ENCODE measurements around the gene KCNQ1. TPM values are rescaled to one million over a fixed set of nuclear protein-coding genes. Genes with fewer than 3 reads are reported as not detected.

The KCNQ1 gene
- total RNA-seq, 1 experiment from 2014 or later = not detected

DNA sequence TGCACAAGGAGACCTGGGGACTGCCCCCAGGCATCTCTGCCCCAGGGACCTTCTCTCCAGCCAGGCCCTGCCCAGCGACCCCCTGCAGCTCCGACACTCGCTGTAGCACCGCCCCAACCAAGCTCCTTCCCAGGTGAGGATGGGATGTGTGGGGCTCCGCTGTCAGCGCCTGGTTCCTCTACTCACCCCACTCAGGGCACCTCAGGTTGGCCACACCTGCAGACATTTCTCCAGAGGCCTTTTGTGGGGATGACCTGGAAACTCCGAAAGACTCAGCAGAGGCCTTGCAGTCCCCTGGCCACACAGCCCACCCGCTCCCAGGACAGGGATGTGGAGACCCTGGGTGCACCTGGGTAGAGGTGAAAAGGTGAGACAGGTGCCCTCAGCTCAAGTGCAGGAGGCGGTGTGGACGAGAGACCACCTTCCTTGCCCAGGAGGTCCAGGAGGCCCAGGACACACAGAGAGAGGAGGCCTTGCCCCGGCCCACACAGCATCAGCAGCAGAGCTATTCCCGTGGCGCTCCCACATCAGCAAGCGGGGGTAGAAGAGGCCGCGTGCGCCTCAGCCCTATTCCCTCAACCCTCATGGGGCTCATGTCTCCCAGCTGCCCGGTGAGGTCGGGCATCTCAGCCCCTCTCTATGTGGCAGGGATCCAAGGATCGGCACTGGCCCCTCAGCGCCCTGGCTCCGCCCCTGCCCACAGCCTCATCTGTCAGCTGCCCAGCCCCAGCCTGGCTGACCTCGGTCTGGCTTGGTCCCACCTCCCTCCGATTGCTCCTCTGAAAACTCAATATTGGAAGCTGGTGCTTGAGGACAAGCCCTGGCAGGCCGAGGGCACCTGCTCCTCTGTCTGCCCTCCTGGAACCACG, 21.4 kb upstream of the KCNQ1 start:
- H3K9me2 ChIP-seq (ENCODE audit: insufficient read depth) = no peaks in the 10 kb centered on the region
- TF ChIP-seq EZH2 (IDR thresholded peaks at IDR 0.05; ENCODE audit: low read depth) = no peak
- TF ChIP-seq, protein P1, sequence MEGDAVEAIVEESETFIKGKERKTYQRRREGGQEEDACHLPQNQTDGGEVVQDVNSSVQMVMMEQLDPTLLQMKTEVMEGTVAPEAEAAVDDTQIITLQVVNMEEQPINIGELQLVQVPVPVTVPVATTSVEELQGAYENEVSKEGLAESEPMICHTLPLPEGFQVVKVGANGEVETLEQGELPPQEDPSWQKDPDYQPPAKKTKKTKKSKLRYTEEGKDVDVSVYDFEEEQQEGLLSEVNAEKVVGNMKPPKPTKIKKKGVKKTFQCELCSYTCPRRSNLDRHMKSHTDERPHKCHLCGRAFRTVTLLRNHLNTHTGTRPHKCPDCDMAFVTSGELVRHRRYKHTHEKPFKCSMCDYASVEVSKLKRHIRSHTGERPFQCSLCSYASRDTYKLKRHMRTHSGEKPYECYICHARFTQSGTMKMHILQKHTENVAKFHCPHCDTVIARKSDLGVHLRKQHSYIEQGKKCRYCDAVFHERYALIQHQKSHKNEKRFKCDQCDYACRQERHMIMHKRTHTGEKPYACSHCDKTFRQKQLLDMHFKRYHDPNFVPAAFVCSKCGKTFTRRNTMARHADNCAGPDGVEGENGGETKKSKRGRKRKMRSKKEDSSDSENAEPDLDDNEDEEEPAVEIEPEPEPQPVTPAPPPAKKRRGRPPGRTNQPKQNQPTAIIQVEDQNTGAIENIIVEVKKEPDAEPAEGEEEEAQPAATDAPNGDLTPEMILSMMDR (conservative IDR thresholded peaks at IDR 0.05) = no peak
- intact Hi-C loops (cut with micrococcal nuclease; ENCODE audit: unreplicated experiment) = no loop called here
- no peaks in the 10 kb centered on the region for H3F3A ChIP-seq (ENCODE audit: insufficient read depth, low read depth)
- no peak overlapping the region for H2AFZ ChIP-seq
- peaks cover 29% of the 10 kb centered on the region for H3K27me3 ChIP-seq (ENCODE audit: insufficient read depth, low read depth)
- ChIA-PET POLR2A (ENCODE audit: unreplicated experiment) (no interaction called here), CTCF (no interaction called here)
- no peaks in the 10 kb centered on the region for H3K36me3 ChIP-seq (ENCODE audit: low read depth)
- no peak overlapping the region for H3K4me3 ChIP-seq
- no peaks in the 10 kb centered on the region for H3K79me2 ChIP-seq (ENCODE audit: low read depth)
- no peaks in the 10 kb centered on the region for H3K9me3 ChIP-seq (ENCODE audit: insufficient read depth, low read depth)
- no peak overlapping the region for H3K27ac ChIP-seq
- no peaks in the 10 kb centered on the region for H3K4me1 ChIP-seq (replicated peaks; ENCODE audit: insufficient read depth)
- no peaks in the 10 kb centered on the region for H4K20me1 ChIP-seq (ENCODE audit: insufficient read depth)
- no peak overlapping the region for H3K4me2 ChIP-seq
- DNase-seq = no peak
- no TSS peak for BruUV-seq (replicated peaks)

- Histone ChIP-seq H3K27ac (no peak overlapping the region), H4K20me1 (ENCODE audit: insufficient read depth) (no peaks in the 10 kb centered on the region), H3K27me3 (ENCODE audit: insufficient read depth, low read depth) (peaks cover 29% of the 10 kb centered on the region), H3K9me3 (ENCODE audit: insufficient read depth, low read depth) (no peaks in the 10 kb centered on the region), H3K4me2 (no peak overlapping the region), H3K79me2 (ENCODE audit: low read depth) (no peaks in the 10 kb centered on the region), H3K4me3 (no peak overlapping the region), H2AFZ (no peak overlapping the region), H3K9me2 (ENCODE audit: insufficient read depth) (no peaks in the 10 kb centered on the region), H3F3A (ENCODE audit: insufficient read depth, low read depth) (no peaks in the 10 kb centered on the region), H3K4me1 (replicated peaks; ENCODE audit: insufficient read depth) (no peaks in the 10 kb centered on the region), H3K36me3 (ENCODE audit: low read depth) (no peaks in the 10 kb centered on the region)
- ChIA-PET POLR2A (ENCODE audit: unreplicated experiment) (no interaction called here), CTCF (no interaction called here)
- no TSS peak for BruUV-seq (replicated peaks)
- no peak for DNase-seq
- no peak for TF ChIP-seq EZH2 (IDR thresholded peaks at IDR 0.05; ENCODE audit: low read depth)
- intact Hi-C loops (cut with micrococcal nuclease; ENCODE audit: unreplicated experiment) = no loop called here
These were observed 19.9 kb upstream of the KCNQ1 start for GRCh38 chr11:2424811-2425495.

- no peak overlapping the region for H3K27ac ChIP-seq
- POLR2A ChIA-PET (ENCODE audit: unreplicated experiment) = no interaction called here
- intact Hi-C loops (cut with micrococcal nuclease; ENCODE audit: unreplicated experiment) = no loop called here
These were observed 19.3 kb upstream of the KCNQ1 start for GRCh38 chr11:2425506-2425905.

More at GRCh38 chr11:2425506-2425905, 19.3 kb upstream of the KCNQ1 start:
- DNase-seq = no peak
- H3K4me1 ChIP-seq (replicated peaks; ENCODE audit: insufficient read depth) = no peaks in the 10 kb centered on the region
- no peak overlapping the region for H3K4me3 ChIP-seq
- H4K20me1 ChIP-seq (ENCODE audit: insufficient read depth) = no peaks in the 10 kb centered on the region
- H3K79me2 ChIP-seq (ENCODE audit: low read depth) = no peaks in the 10 kb centered on the region
- no peaks in the 10 kb centered on the region for H3K9me2 ChIP-seq (ENCODE audit: insufficient read depth)
- no peak for TF ChIP-seq EZH2 (IDR thresholded peaks at IDR 0.05; ENCODE audit: low read depth)
- TF ChIP-seq, protein P1 (conservative IDR thresholded peaks at IDR 0.05) = no peak
- H3F3A ChIP-seq (ENCODE audit: insufficient read depth, low read depth) = no peaks in the 10 kb centered on the region
- no peak overlapping the region for H2AFZ ChIP-seq
- H3K27me3 ChIP-seq (ENCODE audit: insufficient read depth, low read depth) = peaks cover 29% of the 10 kb centered on the region
- H3K36me3 ChIP-seq (ENCODE audit: low read depth) = no peaks in the 10 kb centered on the region
- H3K4me2 ChIP-seq = no peak overlapping the region
- no TSS peak for BruUV-seq (replicated peaks)
- H3K9me3 ChIP-seq (ENCODE audit: insufficient read depth, low read depth) = no peaks in the 10 kb centered on the region
- CTCF ChIA-PET = no interaction called here
